IMR-90 (cell line): ENCODE data around the gene HDHD2. TPM values are rescaled to one million over a fixed set of nuclear protein-coding genes. Genes with fewer than 3 reads are reported as not detected.

Source experiments
- ATAC-seq: fragments of 200-7000 bp; cut with Tn5 transposase; 2 replicates; pipeline ENCODE4 v1.9.1; 2020; ENCODE audit warnings: low read depth, mild to moderate bottlenecking, moderate library complexity
- BruUV-seq: library from RNA; stranded (reverse); fragments of 400-500 nt; replicated peaks from 2 replicates; lab custom pipeline; 2021; lab: Mats Ljungman, UMichigan
- CTCF ChIA-PET: fragments of 300-600 bp; formaldehyde crosslinking; extraction: SDS; loops from one replicate; lab custom pipeline; 2021; ENCODE audit warnings: antibody characterized with exemption; lab: Yijun Ruan, JAX
- POLR2A ChIA-PET: fragments of 300-600 bp; sonication (Branson Sonifier 250); formaldehyde crosslinking; loops from one replicate; lab custom pipeline; 2022; ENCODE audit warnings: antibody characterized with exemption; ENCODE audit not compliant: unreplicated experiment; lab: Charles Lee
- DNase-seq: peaks from one replicate; pipeline ENCODE4 v3.0.0; 2013
- H2AFZ ChIP-seq: replicated peaks from 2 replicates; pipeline ENCODE3; 2013; ENCODE audit warnings: low read length, mild to moderate bottlenecking; ENCODE audit not compliant: poor library complexity
- H2AK5ac ChIP-seq: 2 replicates; pipeline ENCODE4 v1.6.1; 2013; ENCODE audit warnings: low read depth, low read length, inconsistent platforms
- H2AK9ac ChIP-seq: replicated peaks from 2 replicates; pipeline ENCODE3; 2013; ENCODE audit warnings: mild to moderate bottlenecking, low read depth, low read length, moderate library complexity; ENCODE audit not compliant: poor library complexity
- H2BK120ac ChIP-seq: 2 replicates; pipeline ENCODE4 v1.6.1; 2013; ENCODE audit warnings: low read depth, low read length, inconsistent platforms
- H2BK15ac ChIP-seq: 3 replicates; pipeline ENCODE4 v1.6.1; 2013; ENCODE audit warnings: low read depth, low read length, inconsistent platforms
- H2BK20ac ChIP-seq: 2 replicates; pipeline ENCODE4 v1.6.1; 2013; ENCODE audit warnings: low read depth, mild to moderate bottlenecking, inconsistent platforms, low read length, moderate library complexity
- H2BK5ac ChIP-seq: 2 replicates; pipeline ENCODE4 v1.6.1; 2013; ENCODE audit warnings: mild to moderate bottlenecking, low read depth, low read length, inconsistent platforms; ENCODE audit not compliant: poor library complexity, severe bottlenecking
- H3K14ac ChIP-seq: replicated peaks from 2 replicates; pipeline ENCODE4 v1.6.1; 2013; ENCODE audit warnings: low read depth, low read length, inconsistent platforms
- H3K18ac ChIP-seq: 2 replicates; pipeline ENCODE4 v1.6.1; 2013; ENCODE audit warnings: low read depth, low read length, control low read depth
- H3K23ac ChIP-seq: 2 replicates; pipeline ENCODE4 v1.6.1; 2013; ENCODE audit warnings: low read depth, low read length, inconsistent platforms
- H3K27ac ChIP-seq: 2 replicates; pipeline ENCODE4 v1.5.1; 2013; ENCODE audit warnings: mild to moderate bottlenecking, control low read depth, low read length; ENCODE audit not compliant: insufficient read depth
- H3K27me3 ChIP-seq: 2 replicates; pipeline ENCODE4 v1.6.1; 2013; ENCODE audit warnings: low read length; ENCODE audit not compliant: control insufficient read depth, insufficient read depth
- H3K36me3 ChIP-seq: 2 replicates; pipeline ENCODE4 v1.6.1; 2013; ENCODE audit warnings: low read length, mixed read lengths; ENCODE audit not compliant: control insufficient read depth, insufficient read depth
- H3K4ac ChIP-seq: 2 replicates; pipeline ENCODE4 v1.6.1; 2013; ENCODE audit warnings: low read depth, low read length, inconsistent platforms
- H3K4me1 ChIP-seq: 2 replicates; pipeline ENCODE4 v1.6.1; 2013; ENCODE audit warnings: low read length, mixed read lengths; ENCODE audit not compliant: control insufficient read depth, insufficient read depth
- H3K4me2 ChIP-seq: 2 replicates; pipeline ENCODE4 v1.6.1; 2013; ENCODE audit warnings: low read depth, mild to moderate bottlenecking, control low read depth, low read length, moderate library complexity
- H3K4me3 ChIP-seq: 2 replicates; pipeline ENCODE4 v1.5.1; 2013; ENCODE audit warnings: low read depth, mild to moderate bottlenecking, control low read depth, low read length, moderate library complexity; ENCODE audit not compliant: insufficient read depth
- H3K56ac ChIP-seq: 2 replicates; pipeline ENCODE4 v1.6.1; 2013; ENCODE audit warnings: low read length, inconsistent platforms; ENCODE audit not compliant: insufficient read depth; ENCODE audit errors: extremely low read depth
- H3K79me1 ChIP-seq, 2 experiments: 2 replicates each; pipeline ENCODE4 v1.6.1; 2013; ENCODE audit warnings: low read length in 2 of 2, inconsistent platforms in 1 of 2, low read depth in 1 of 2
- H3K9ac ChIP-seq: 2 replicates; pipeline ENCODE4 v1.6.1; 2013; ENCODE audit warnings: low read depth, low read length, control low read depth
- H3K9me1 ChIP-seq: 2 replicates; pipeline ENCODE4 v1.6.1; 2013; ENCODE audit warnings: low read length, inconsistent platforms; ENCODE audit not compliant: insufficient read depth
- H3K9me3 ChIP-seq: 2 replicates; pipeline ENCODE4 v1.6.1; 2013; ENCODE audit warnings: low read length; ENCODE audit not compliant: control insufficient read depth, insufficient read depth
- H4K20me1 ChIP-seq: 2 replicates; pipeline ENCODE4 v1.6.1; 2013; ENCODE audit warnings: low read length, inconsistent platforms; ENCODE audit not compliant: insufficient read depth
- H4K5ac ChIP-seq: 2 replicates; pipeline ENCODE4 v1.6.1; 2013; ENCODE audit warnings: mild to moderate bottlenecking, low read depth, low read length, control low read depth
- H4K8ac ChIP-seq, 2 experiments: 2 replicates each; pipeline ENCODE4 v1.6.1; 2013; ENCODE audit warnings: low read depth in 2 of 2, low read length in 2 of 2, control low read depth in 1 of 2, inconsistent platforms in 1 of 2
- H4K91ac ChIP-seq: 2 replicates; pipeline ENCODE4 v1.6.1; 2013; ENCODE audit warnings: low read depth, low read length, inconsistent platforms; ENCODE audit not compliant: insufficient read depth
- BHLHE40 ChIP-seq: fragments of 150-350 bp; IDR thresholded peaks from 2 replicates; pipeline ENCODE4 v1.6.1; 2016; ENCODE audit warnings: mild to moderate bottlenecking, low read depth, low read length
- CEBPB ChIP-seq: IDR thresholded peaks from 2 replicates; pipeline ENCODE4 v1.6.1; 2012; ENCODE audit warnings: low read depth, low read length, improper control_type of control experiment
- CHD1 ChIP-seq: IDR thresholded peaks from 2 replicates; pipeline ENCODE4 v1.6.1; 2012; ENCODE audit warnings: low read depth, low read length, improper control_type of control experiment
- CTCF ChIP-seq: conservative IDR thresholded peaks from 2 replicates; pipeline ENCODE4 v1.5.1; 2012; ENCODE audit warnings: mild to moderate bottlenecking, low read depth, low read length, improper control_type of control experiment
- FOS ChIP-seq: fragments of 150-350 bp; IDR thresholded peaks from 2 replicates; pipeline ENCODE4 v1.6.1; 2016; ENCODE audit warnings: low read depth, low read length
- MAZ ChIP-seq: IDR thresholded peaks from 2 replicates; pipeline ENCODE4 v1.6.1; 2012; ENCODE audit warnings: low read depth, mild to moderate bottlenecking, low read length, improper control_type of control experiment, moderate library complexity, borderline replicate concordance
- MXI1 ChIP-seq: IDR thresholded peaks from 2 replicates; pipeline ENCODE4 v1.6.1; 2012; ENCODE audit warnings: low read depth, mild to moderate bottlenecking, low read length, moderate library complexity, borderline replicate concordance
- NFE2L2 ChIP-seq: fragments of 150-350 bp; IDR thresholded peaks from 2 replicates; pipeline ENCODE4 v1.6.1; 2016; ENCODE audit warnings: low read depth, mild to moderate bottlenecking, low read length
- POLR2A ChIP-seq: IDR thresholded peaks from 2 replicates; pipeline ENCODE4 v1.6.1; 2012; ENCODE audit warnings: mild to moderate bottlenecking, low read depth, low read length
- RAD21 ChIP-seq: IDR thresholded peaks from 2 replicates; pipeline ENCODE4 v1.6.1; 2012; ENCODE audit warnings: low read length, improper control_type of control experiment
- RCOR1 ChIP-seq: IDR thresholded peaks from 2 replicates; pipeline ENCODE4 v1.6.1; 2012; ENCODE audit warnings: mild to moderate bottlenecking, low read length, improper control_type of control experiment; ENCODE audit not compliant: insufficient replicate concordance
- RFX5 ChIP-seq: IDR thresholded peaks from 2 replicates; pipeline ENCODE4 v1.8.0; 2012; ENCODE audit warnings: low read depth, mild to moderate bottlenecking, low read length, moderate library complexity
- SMC3 ChIP-seq: fragments of 150-350 bp; IDR thresholded peaks from 2 replicates; pipeline ENCODE4 v1.6.1; 2016; ENCODE audit warnings: low read depth, mild to moderate bottlenecking, antibody characterized with exemption, low read length, moderate library complexity
- USF2 ChIP-seq: fragments of 150-350 bp; IDR thresholded peaks from 2 replicates; pipeline ENCODE4 v1.6.1; 2017; ENCODE audit warnings: mild to moderate bottlenecking, antibody characterized with exemption, low read length, low read depth
- WGBS, 2 experiments: methylation state at CpG; one replicate each; pipeline versions ENCODE4 v1.1.5 to v1.1.7; 2013; ENCODE audit warnings: missing lambda C conversion rate in 2 of 2; ENCODE audit not compliant: insufficient read length in 1 of 2; ENCODE audit errors: extremely low coverage in 2 of 2; 5-methylcytosine and 5-hydroxymethylcytosine counted together
- dilution Hi-C: fragments of 300-500 bp; cut with HindIII; formaldehyde crosslinking; loops from one replicate; pipeline ENCODE4 v1.14.3; 2018; ENCODE audit warnings: low sequenced_read_pairs; ENCODE audit not compliant: unreplicated experiment
- in situ Hi-C: fragments of 300-500 bp; cut with MboI; formaldehyde crosslinking; loops from 3 replicates; pipeline ENCODE4 v1.14.3; 2019; ENCODE audit warnings: low sequenced_read_pairs, inconsistent platforms, mixed read lengths
- intact Hi-C: fragments of 100-400 bp; cut with micrococcal nuclease; formaldehyde crosslinking; loops from 2 replicates; pipeline ENCODE4 v1.10.0; 2022
- polyA plus RNA-seq, 3 experiments: library from polyadenylated mRNA; depleted of rRNA; stranded (reverse); fragments of >200 nt; gene quantifications; 2 replicates each; pipeline ENCODE4 v1.2.3, GENCODE V29; 2012; ENCODE audit warnings: low replicate concordance in 1 of 3
- total RNA-seq: library from RNA; depleted of rRNA; stranded (reverse); fragments of >200 nt; gene quantifications from 2 replicates; pipeline ENCODE4 v1.2.3, GENCODE V29; 2012
- TF ChIP-seq, protein P1 (sequence below): fragments of 150-350 bp; IDR thresholded peaks from 2 replicates; pipeline ENCODE4 v1.6.1; 2016; ENCODE audit warnings: low read depth, mild to moderate bottlenecking, low read length, moderate library complexity, borderline replicate concordance

The HDHD2 gene
- total and polyA plus RNA-seq, 2 of the 4 experiments (the other 2 are of a cell fraction), result 7.2 to 18.6 TPM

- Histone ChIP-seq H4K5ac (peak overlapping the region; percentile 66), H2BK120ac (0 out of 2 replicates have a peak overlapping the region, but pooled peaks have one; percentile 51), H2BK15ac (no peak overlapping the region; the same call in 2 of the 3 replicates), H3K36me3 (peaks cover 2% of the 10 kb centered on the region; the same call in 1 of the 2 replicates), H2BK5ac (peak overlapping the region; percentile 74), H4K20me1 (no peaks in the 10 kb centered on the region), H4K8ac (peak overlapping the region; percentile 94 to 99), H4K91ac (peak overlapping the region; percentile 80), H3K4ac (peak overlapping the region; percentile 94), H3K27me3 (no peaks in the 10 kb centered on the region), H2AK9ac (peak overlapping the region; percentile 87), H3K4me2 (peak overlapping the region; percentile 78), H2AK5ac (peak overlapping the region; percentile 90), H3K18ac (peak overlapping the region; percentile 17; the same call in 1 of the 2 replicates), H3K9ac (peak overlapping the region; percentile 87), H3K9me1 (peaks cover 9% of the 10 kb centered on the region), H3K23ac (peak overlapping the region; percentile 96), H3K9me3 (no peaks in the 10 kb centered on the region), H3K27ac (peak overlapping the region; percentile 87), H3K14ac (peak overlapping the region; percentile 96), H3K4me3 (peak overlapping the region; percentile 77), H2AFZ (peak overlapping the region; percentile 98), H3K56ac (peak overlapping the region; percentile 90), H3K4me1 (peaks cover 5% of the 10 kb centered on the region), H3K79me1 (peaks cover 10 to 49% of the 10 kb centered on the region in 2 experiments), H2BK20ac (no peak overlapping the region)
- in situ Hi-C loops (no loop called here), dilution Hi-C loops (no loop called here), intact Hi-C loops (loop anchor here (1.0 kb wide), 2 partner anchors 26 to 38 kb away; no protein-coding TSS in a partner anchor)
- ChIA-PET CTCF (interaction anchor here (0.6 to 1.2 kb wide), 2 partner anchors 35 to 100 kb away, joined by 3 to 6 read pairs; no protein-coding TSS in a partner anchor), POLR2A (interaction anchor here (0.5 kb wide), 1 partner anchor 264 kb away, joined by 3 read pairs; no protein-coding TSS in a partner anchor)
- WGBS, 2 experiments, result 28% methylated on average over 7 of the region's 12 CpGs; no CpG with 5 or more reads in 1 of the 2 experiments
- ATAC-seq (no peak; the same call in 1 of the 2 replicates), DNase-seq (peak; percentile 2)
- BruUV-seq, result no TSS peak
- TF ChIP-seq CHD1, result no peak
- no peak for TF ChIP-seq USF2
- TF ChIP-seq RFX5, result no peak
- no peak for TF ChIP-seq MAZ
- TF ChIP-seq, protein P1, sequence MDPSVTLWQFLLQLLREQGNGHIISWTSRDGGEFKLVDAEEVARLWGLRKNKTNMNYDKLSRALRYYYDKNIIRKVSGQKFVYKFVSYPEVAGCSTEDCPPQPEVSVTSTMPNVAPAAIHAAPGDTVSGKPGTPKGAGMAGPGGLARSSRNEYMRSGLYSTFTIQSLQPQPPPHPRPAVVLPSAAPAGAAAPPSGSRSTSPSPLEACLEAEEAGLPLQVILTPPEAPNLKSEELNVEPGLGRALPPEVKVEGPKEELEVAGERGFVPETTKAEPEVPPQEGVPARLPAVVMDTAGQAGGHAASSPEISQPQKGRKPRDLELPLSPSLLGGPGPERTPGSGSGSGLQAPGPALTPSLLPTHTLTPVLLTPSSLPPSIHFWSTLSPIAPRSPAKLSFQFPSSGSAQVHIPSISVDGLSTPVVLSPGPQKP, result no peak
- no peak for TF ChIP-seq FOS
- TF ChIP-seq BHLHE40, result no peak
- no peak for TF ChIP-seq MXI1
- TF ChIP-seq CTCF, result no peak
- TF ChIP-seq RAD21, result no peak
- no peak for TF ChIP-seq NFE2L2
- TF ChIP-seq POLR2A, result no peak
- TF ChIP-seq CEBPB, result no peak
- TF ChIP-seq RCOR1, result no peak
- no peak for TF ChIP-seq SMC3
These were observed 757 bp downstream of the HDHD2 start for GRCh38 chr18:47149457-47150028.
